Uterus (tissue), 2 donors: ENCODE data around the gene NOXO1.

Experiments used
- CTCF ChIP-seq, 4 experiments: fragments of 200-600 bp in 2 of 4; fragments of 450-650 bp in 2 of 4; sonication (generic) in 2 of 4; IDR thresholded peaks; one replicate each; pipeline ENCODE4 v1.5.1; 2016 to 2019; ENCODE audit warnings: antibody characterized with exemption in 4 of 4, mild to moderate bottlenecking in 2 of 4, moderate library complexity in 1 of 4
- POLR2A ChIP-seq, 2 donors: fragments of 450-650 bp; IDR thresholded peaks; one replicate each; pipeline ENCODE4 v1.6.1; 2016; ENCODE audit warnings: antibody characterized with exemption in 2 of 2, mild to moderate bottlenecking in 1 of 2, moderate library complexity in 1 of 2

DNA sequence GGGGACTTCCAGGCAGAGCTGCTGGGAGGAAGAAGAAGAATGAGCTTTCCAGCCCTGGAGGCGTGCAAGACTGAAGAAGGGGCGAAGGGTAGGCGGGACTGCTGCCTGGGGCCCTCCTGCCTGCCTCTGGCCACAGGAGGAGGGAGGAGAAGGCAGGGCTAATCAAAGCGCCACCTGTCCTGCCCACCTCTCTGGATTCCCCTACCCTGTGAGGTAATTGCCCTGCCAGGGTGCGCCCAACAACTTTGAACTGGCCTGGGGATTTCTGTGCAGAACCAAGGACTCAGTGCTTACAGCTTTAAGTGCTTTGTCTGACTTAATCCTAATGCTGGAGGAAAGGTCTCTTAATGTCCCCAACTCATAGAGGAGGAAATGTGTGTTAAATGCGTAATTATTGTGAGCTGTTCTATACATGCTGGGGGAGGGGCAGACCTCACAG is at the start of gene NOXO1:
- TF ChIP-seq POLR2A (IDR thresholded peaks at IDR 0.05) (no peak), CTCF (IDR thresholded peaks at IDR 0.05) (no peak)
